Fibroblast of lung (primary cell): Measurements from ENCODE around the gene SMIM26. TPM values are rescaled to one million over a fixed set of nuclear protein-coding genes. Genes with fewer than 3 reads are reported as not detected.

Experiments used
- DNase-seq, 2 donors: peaks; one replicate each; pipeline versions ENCODE4 v3.0.0 to v3.0.0-alpha.2; 2010; ENCODE audit warnings: low read depth in 2 of 2
- H2AFZ ChIP-seq: 2 replicates; pipeline ENCODE4 v1.5.1; 2012; ENCODE audit warnings: low read length, control low read depth, inconsistent platforms
- H3K27ac ChIP-seq: 2 replicates; pipeline ENCODE4 v1.5.1; 2011; ENCODE audit warnings: low read length, control low read depth; ENCODE audit not compliant: insufficient read depth
- H3K27me3 ChIP-seq: 2 replicates; pipeline ENCODE4 v1.5.1; 2011; ENCODE audit warnings: mild to moderate bottlenecking, low read length; ENCODE audit not compliant: control insufficient read depth, insufficient read depth
- H3K36me3 ChIP-seq: 2 replicates; pipeline ENCODE4 v1.5.1; 2011; ENCODE audit warnings: low read length; ENCODE audit not compliant: control insufficient read depth, insufficient read depth
- H3K4me1 ChIP-seq: 2 replicates; pipeline ENCODE4 v1.5.1; 2011; ENCODE audit warnings: low read length; ENCODE audit not compliant: control insufficient read depth, insufficient read depth; ENCODE audit errors: extremely low read depth
- H3K4me2 ChIP-seq: 2 replicates; pipeline ENCODE4 v1.5.1; 2011; ENCODE audit warnings: low read length, control low read depth; ENCODE audit not compliant: insufficient read depth; ENCODE audit errors: extremely low read depth
- H3K4me3 ChIP-seq, 4 experiments: fragments of 200-600 bp in 1 of 4; sonication (generic) in 1 of 4; replicated peaks in 1 of 4; 2 replicates each; pipeline ENCODE4 v1.5.1; 2011 to 2016; ENCODE audit warnings: low read length in 4 of 4, low read depth in 3 of 4, mild to moderate bottlenecking in 3 of 4, control low read depth in 2 of 4, inconsistent platforms in 1 of 4, mixed read lengths in 1 of 4; ENCODE audit not compliant: insufficient read depth in 1 of 4; ENCODE audit errors: control extremely low read depth in 1 of 4
- H3K79me2 ChIP-seq: 2 replicates; pipeline ENCODE4 v1.5.1; 2012; ENCODE audit warnings: mild to moderate bottlenecking, low read length, inconsistent platforms; ENCODE audit not compliant: control insufficient read depth, insufficient read depth
- H3K9ac ChIP-seq: 2 replicates; pipeline ENCODE4 v1.5.1; 2011; ENCODE audit warnings: mild to moderate bottlenecking, low read length, control low read depth; ENCODE audit not compliant: insufficient read depth
- H3K9me3 ChIP-seq: 2 replicates; pipeline ENCODE4 v1.5.1; 2012; ENCODE audit warnings: low read depth, low read length; ENCODE audit not compliant: control insufficient read depth, insufficient read depth
- H4K20me1 ChIP-seq: 2 replicates; pipeline ENCODE4 v1.5.1; 2011; ENCODE audit warnings: low read length; ENCODE audit not compliant: control insufficient read depth, insufficient read depth; ENCODE audit errors: extremely low read depth
- CTCF ChIP-seq, 2 donors: IDR thresholded peaks in 1 of 2; conservative IDR thresholded peaks in 1 of 2; 1 replicate in 1 of 2; 2 replicates in 1 of 2; pipeline ENCODE4 v1.5.1; 2011 to 2012; ENCODE audit warnings: low read length in 2 of 2, control low read depth in 1 of 2, inconsistent platforms in 1 of 2, low read depth in 1 of 2, mild to moderate bottlenecking in 1 of 2
- EZH2 ChIP-seq: IDR thresholded peaks from 2 replicates; pipeline ENCODE4 v1.5.1; 2012; ENCODE audit warnings: low read length, control low read depth, mild to moderate bottlenecking; ENCODE audit errors: missing control alignments
- polyA plus RNA-seq, 2 donors: library from polyadenylated mRNA; depleted of rRNA in 1 of 2; stranded (reverse) in 1 of 2; unstranded in 1 of 2; fragments of >200 nt; gene quantifications; 2 replicates each; pipeline ENCODE4 v1.2.1, GENCODE V29; 2011 to 2012; ENCODE audit warnings: missing spikeins in 1 of 2
- total RNA-seq: library from RNA; depleted of rRNA; stranded (reverse); fragments of >200 nt; gene quantifications from 2 replicates; pipeline ENCODE4 v1.2.1, GENCODE V29; 2014

Gene SMIM26
- total and polyA plus RNA-seq, 2 donors (not counting 1 experiment from before 2014, with no cell fraction given) = 81.8 to 115 TPM

- peak in 1 of 2 donors; percentile 60 for DNase-seq
- Histone ChIP-seq H3K9me3 (no peaks in the 10 kb centered on the region), H3K4me1 (peaks cover 10% of the 10 kb centered on the region), H3K27ac (peak overlapping the region; percentile 34), H3K27me3 (no peaks in the 10 kb centered on the region), H3K79me2 (no peaks in the 10 kb centered on the region), H3K9ac (no peak overlapping the region), H3K4me3 (no peak overlapping the region), H2AFZ (no peak overlapping the region), H4K20me1 (no peaks in the 10 kb centered on the region), H3K4me2 (no peak overlapping the region), H3K36me3 (peaks cover 8% of the 10 kb centered on the region)
- no peak for TF ChIP-seq EZH2
- TF ChIP-seq CTCF (conservative IDR thresholded peaks at IDR 0.05 in 1 of 2, IDR thresholded peaks at IDR 0.05 in 1 of 2; ENCODE audit: low read depth in 1 of 2, low read length in 2 of 2) = no peak
Measured at GRCh38 chr20:18527836-18528235, 39.4 kb upstream of the SMIM26 start.

GRCh38 chr20:18529041-18529440 is 38.2 kb upstream of the SMIM26 start:
- H3K27me3 ChIP-seq = no peaks in the 10 kb centered on the region
- no peak overlapping the region for H3K27ac ChIP-seq
- no peak for DNase-seq
- H3K9ac ChIP-seq = no peak overlapping the region
- TF ChIP-seq EZH2 (no peak), CTCF (conservative IDR thresholded peaks at IDR 0.05 in 1 of 2, IDR thresholded peaks at IDR 0.05 in 1 of 2; ENCODE audit: low read depth in 1 of 2, low read length in 2 of 2) (no peak)
- H3K9me3 ChIP-seq = no peaks in the 10 kb centered on the region
- peaks cover 10% of the 10 kb centered on the region for H3K4me1 ChIP-seq
- no peaks in the 10 kb centered on the region for H3K79me2 ChIP-seq
- H2AFZ ChIP-seq = no peak overlapping the region
- H3K4me2 ChIP-seq = no peak overlapping the region
- H3K36me3 ChIP-seq = peaks cover 12% of the 10 kb centered on the region
- no peak overlapping the region for H3K4me3 ChIP-seq
- no peaks in the 10 kb centered on the region for H4K20me1 ChIP-seq

GRCh38 chr20:18532626-18533025 is 34.6 kb upstream of the SMIM26 start:
- peaks cover 11% of the 10 kb centered on the region for H3K36me3 ChIP-seq
- no peak for TF ChIP-seq EZH2
- TF ChIP-seq CTCF (conservative IDR thresholded peaks at IDR 0.05 in 1 of 2, IDR thresholded peaks at IDR 0.05 in 1 of 2; ENCODE audit: low read depth in 1 of 2, low read length in 2 of 2) = no peak
- no peak overlapping the region for H3K4me2 ChIP-seq
- no peak overlapping the region for H3K27ac ChIP-seq
- H3K9ac ChIP-seq = no peak overlapping the region
- H3K9me3 ChIP-seq = no peaks in the 10 kb centered on the region
- no peaks in the 10 kb centered on the region for H3K79me2 ChIP-seq
- no peak overlapping the region for H2AFZ ChIP-seq
- no peak overlapping the region for H3K4me3 ChIP-seq
- no peaks in the 10 kb centered on the region for H4K20me1 ChIP-seq
- no peak for DNase-seq
- no peaks in the 10 kb centered on the region for H3K27me3 ChIP-seq
- H3K4me1 ChIP-seq = peaks cover 2% of the 10 kb centered on the region
